Thymus (tissue), 11 donors: ENCODE measurements around the gene TIAM2. TPM values are rescaled to one million over a fixed set of nuclear protein-coding genes. Genes with fewer than 3 reads are reported as not detected.
"Not testable (repeated sequence)": the region's sequence is repeated elsewhere in the genome, so short reads cannot be mapped to it uniquely, and the experiment has no call there.

Experiments
- DNase-seq, 9 donors: peaks; one replicate each; pipeline ENCODE4 v3.0.0-alpha.2; 2013; ENCODE audit warnings: low spot score in 9 of 9, low read depth in 6 of 9, missing footprints in 1 of 9
- H3K27ac ChIP-seq, 2 donors: one replicate each; pipeline ENCODE4 v1.5.1; 2013; ENCODE audit warnings: control low read depth in 1 of 2, low read depth in 1 of 2, low read length in 1 of 2, mild to moderate bottlenecking in 1 of 2, moderate library complexity in 1 of 2
- H3K27me3 ChIP-seq, 2 donors: one replicate each; pipeline ENCODE4 v1.5.1; 2013; ENCODE audit warnings: low read length in 1 of 2; ENCODE audit not compliant: control insufficient read depth in 2 of 2, insufficient read depth in 1 of 2
- H3K36me3 ChIP-seq, 2 donors: one replicate each; pipeline ENCODE4 v1.5.1; 2013; ENCODE audit warnings: low read length in 1 of 2, mild to moderate bottlenecking in 1 of 2, moderate library complexity in 1 of 2; ENCODE audit not compliant: control insufficient read depth in 2 of 2, insufficient read depth in 2 of 2
- H3K4me1 ChIP-seq, 2 donors: one replicate each; pipeline ENCODE4 v1.5.1; 2013; ENCODE audit warnings: low read length in 2 of 2; ENCODE audit not compliant: control insufficient read depth in 2 of 2, insufficient read depth in 2 of 2
- H3K4me3 ChIP-seq, 2 donors: one replicate each; pipeline ENCODE4 v1.5.1; 2013; ENCODE audit warnings: low read length in 2 of 2, control low read depth in 1 of 2, mild to moderate bottlenecking in 1 of 2
- H3K9me3 ChIP-seq, 2 donors: one replicate each; pipeline ENCODE4 v1.5.1; 2013; ENCODE audit warnings: low read length in 1 of 2, mild to moderate bottlenecking in 1 of 2; ENCODE audit not compliant: control insufficient read depth in 2 of 2, insufficient read depth in 1 of 2
- WGBS: extraction: QIAGEN DNeasy Blood & Tissue Kit; methylation state at CpG from one replicate; pipeline ENCODE4 v1.1.7; 2013; 5-methylcytosine and 5-hydroxymethylcytosine counted together
- polyA plus RNA-seq: library from polyadenylated mRNA; stranded (reverse); fragments of 200-250 nt; gene quantifications from one replicate; pipeline ENCODE4 v1.2.3, GENCODE V29; 2013
- total RNA-seq: library from RNA; stranded (reverse); fragments of 120-200 nt; gene quantifications from one replicate; pipeline ENCODE4 v1.2.4, GENCODE V29; 2013
- donor health status: healthy.

TIAM2 gene
- total and polyA plus RNA-seq, 2 donors: 5.4 to 7.8 TPM

GRCh38 chr6:155013457-155013876 is 18.4 kb downstream of the TIAM2 start:
- H3K27me3 ChIP-seq: no peaks in the 10 kb centered on the region

GRCh38 chr6:155014137-155014536 is 19.0 kb downstream of the TIAM2 start:
- no peaks in the 10 kb centered on the region for H3K9me3 ChIP-seq
- H3K4me1 ChIP-seq: no peaks in the 10 kb centered on the region
- H3K27me3 ChIP-seq: no peaks in the 10 kb centered on the region
- no peak overlapping the region for H3K4me3 ChIP-seq
- H3K27ac ChIP-seq: no peak overlapping the region
- no peaks in the 10 kb centered on the region for H3K36me3 ChIP-seq
- no peak for DNase-seq
- whole genome bisulfite sequencing: 93% methylated on average over 1 of the region's 1 CpG

More at GRCh38 chr6:155013457-155013876, 18.4 kb downstream of the TIAM2 start:
- 87% methylated on average over 4 of the region's 4 CpGs for WGBS
- Histone ChIP-seq H3K9me3 (no peaks in the 10 kb centered on the region), H3K4me3 (no peak overlapping the region), H3K27ac (no peak overlapping the region), H3K4me1 (no peaks in the 10 kb centered on the region), H3K36me3 (no peaks in the 10 kb centered on the region)
- no peak for DNase-seq

- no peak overlapping the region for H3K27ac ChIP-seq
- H3K4me3 ChIP-seq: no peak overlapping the region
- H3K27me3 ChIP-seq: no peaks in the 10 kb centered on the region
- 98% methylated on average over 3 of the region's 3 CpGs for WGBS
- no peak for DNase-seq
- no peaks in the 10 kb centered on the region for H3K36me3 ChIP-seq
- H3K4me1 ChIP-seq: no peaks in the 10 kb centered on the region
- no peaks in the 10 kb centered on the region for H3K9me3 ChIP-seq
Measured at GRCh38 chr6:155014670-155015300, 19.7 kb downstream of the TIAM2 start.

DNA sequence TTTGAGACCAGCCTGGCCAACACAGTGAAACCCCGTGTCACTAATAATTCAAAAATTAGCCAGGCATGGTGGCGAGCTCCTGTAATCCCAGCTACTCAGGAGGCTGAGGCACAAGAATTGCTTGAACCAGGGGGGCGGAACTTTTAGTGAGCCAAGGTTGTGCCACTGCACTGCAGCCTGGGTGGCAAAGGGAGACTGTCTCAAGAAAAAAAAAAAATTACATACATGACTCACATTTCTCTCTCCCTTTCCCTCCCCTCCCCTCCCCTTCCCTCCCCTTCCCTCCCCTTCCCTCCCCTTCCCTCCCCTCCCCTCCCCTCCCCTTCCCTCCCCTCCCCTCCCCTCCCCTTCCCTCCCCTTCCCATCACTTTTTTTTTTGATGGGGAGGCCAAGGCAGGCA is 23.3 kb downstream of the TIAM2 start:
- DNase-seq, H3K27ac ChIP-seq, H3K27me3 ChIP-seq, H3K4me1 ChIP-seq, H3K36me3 ChIP-seq, H3K4me3 ChIP-seq, H3K9me3 ChIP-seq: not testable (repeated sequence)
- WGBS: 97% methylated on average over 3 of the region's 3 CpGs

DNA sequence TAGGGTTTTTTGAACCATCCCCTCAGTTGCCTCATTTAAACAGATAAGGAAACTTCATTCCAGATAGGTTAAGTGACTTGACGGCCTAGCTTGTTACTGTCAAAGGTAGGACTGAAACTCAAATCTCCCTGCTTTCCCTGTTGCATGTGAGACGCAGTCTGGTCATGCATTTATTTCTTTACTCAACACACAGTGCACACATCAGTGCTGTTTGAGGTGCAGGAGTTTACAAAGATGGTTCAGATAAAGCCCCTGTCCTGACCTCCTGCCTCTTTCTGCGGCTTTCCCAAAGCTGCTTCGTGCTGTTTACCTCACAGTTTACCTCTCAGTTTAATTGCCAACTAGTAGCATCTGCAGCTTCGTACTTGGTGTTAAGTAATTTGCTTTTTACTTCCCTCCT is 26.6 kb downstream of the TIAM2 start:
- 95% methylated on average over 5 of the region's 5 CpGs for WGBS

GRCh38 chr6:155022721-155023120 is 27.6 kb downstream of the TIAM2 start:
- H3K4me1 ChIP-seq: no peaks in the 10 kb centered on the region
- no peak overlapping the region for H3K4me3 ChIP-seq
- no peaks in the 10 kb centered on the region for H3K9me3 ChIP-seq
- H3K27ac ChIP-seq: no peak overlapping the region
- no peak for DNase-seq
- no peaks in the 10 kb centered on the region for H3K27me3 ChIP-seq
- WGBS: 95% methylated on average over 7 of the region's 7 CpGs
- H3K36me3 ChIP-seq: no peaks in the 10 kb centered on the region

More for the DNA sequence above, 26.6 kb downstream of the TIAM2 start:
- no peaks in the 10 kb centered on the region for H3K9me3 ChIP-seq
- H3K36me3 ChIP-seq: no peaks in the 10 kb centered on the region
- no peak for DNase-seq
- no peak overlapping the region for H3K27ac ChIP-seq
- H3K4me3 ChIP-seq: no peak overlapping the region
- H3K27me3 ChIP-seq: no peaks in the 10 kb centered on the region
- H3K4me1 ChIP-seq: no peaks in the 10 kb centered on the region

DNA sequence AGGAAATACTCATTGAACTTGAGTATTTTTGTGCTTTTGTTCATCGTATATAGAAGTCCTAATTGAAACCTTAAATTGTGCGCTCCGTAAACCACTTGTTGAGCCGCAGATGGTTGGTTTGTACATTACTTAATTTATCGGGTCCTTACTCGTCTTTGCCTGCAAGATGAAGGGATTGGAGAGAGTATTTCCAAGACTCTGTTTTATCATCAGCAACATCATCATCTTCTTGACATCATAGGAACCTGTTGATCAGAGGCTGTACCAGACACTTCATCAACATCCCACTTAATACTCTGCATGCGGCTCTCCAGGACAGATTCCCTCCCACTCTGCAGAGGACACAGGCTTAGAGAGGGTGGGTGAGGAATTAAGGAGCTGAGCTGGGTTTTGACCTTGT is 28.6 kb downstream of the TIAM2 start:
- Histone ChIP-seq H3K4me3 (no peak overlapping the region), H3K27me3 (no peaks in the 10 kb centered on the region), H3K9me3 (no peaks in the 10 kb centered on the region), H3K27ac (no peak overlapping the region), H3K36me3 (no peaks in the 10 kb centered on the region), H3K4me1 (no peaks in the 10 kb centered on the region)
- no peak for DNase-seq
- WGBS: 92% methylated on average over 7 of the region's 7 CpGs

DNA sequence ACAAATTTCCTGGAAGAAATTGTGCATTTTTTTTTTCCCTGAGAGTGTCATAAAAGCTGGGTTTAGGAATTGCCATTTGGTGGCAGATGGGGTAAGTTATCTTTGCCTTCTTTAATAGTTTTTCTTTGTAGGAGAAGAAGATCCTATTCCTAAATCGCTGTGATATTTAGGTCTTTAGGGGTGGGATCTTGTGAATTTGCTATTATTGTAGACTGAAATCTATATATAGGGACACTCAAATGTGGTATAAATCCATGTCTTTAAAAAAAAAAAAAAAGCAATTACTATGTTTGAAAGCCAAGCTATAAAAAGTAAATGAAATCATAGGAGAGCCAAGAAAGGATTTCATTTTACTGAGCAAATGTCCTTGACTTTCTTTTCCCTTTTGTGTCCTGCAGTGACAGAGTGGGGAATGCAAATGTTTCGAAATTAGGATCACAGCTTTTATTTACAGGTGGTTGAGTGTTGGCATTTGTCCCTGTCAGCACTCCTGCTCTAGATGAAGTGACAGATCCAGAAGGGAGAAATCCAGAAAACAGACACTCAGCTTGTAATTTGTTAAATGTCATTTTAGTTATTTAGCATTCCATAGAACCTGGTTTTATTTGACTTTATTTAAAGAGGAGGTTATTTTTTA is 29.4 kb downstream of the TIAM2 start:
- no peaks in the 10 kb centered on the region for H3K9me3 ChIP-seq
- H3K4me3 ChIP-seq: no peak overlapping the region
- H3K27ac ChIP-seq: no peak overlapping the region
- H3K4me1 ChIP-seq: no peaks in the 10 kb centered on the region
- H3K36me3 ChIP-seq: no peaks in the 10 kb centered on the region
- no peaks in the 10 kb centered on the region for H3K27me3 ChIP-seq
- 92% methylated on average over 2 of the region's 2 CpGs for WGBS
- no peak for DNase-seq

DNA sequence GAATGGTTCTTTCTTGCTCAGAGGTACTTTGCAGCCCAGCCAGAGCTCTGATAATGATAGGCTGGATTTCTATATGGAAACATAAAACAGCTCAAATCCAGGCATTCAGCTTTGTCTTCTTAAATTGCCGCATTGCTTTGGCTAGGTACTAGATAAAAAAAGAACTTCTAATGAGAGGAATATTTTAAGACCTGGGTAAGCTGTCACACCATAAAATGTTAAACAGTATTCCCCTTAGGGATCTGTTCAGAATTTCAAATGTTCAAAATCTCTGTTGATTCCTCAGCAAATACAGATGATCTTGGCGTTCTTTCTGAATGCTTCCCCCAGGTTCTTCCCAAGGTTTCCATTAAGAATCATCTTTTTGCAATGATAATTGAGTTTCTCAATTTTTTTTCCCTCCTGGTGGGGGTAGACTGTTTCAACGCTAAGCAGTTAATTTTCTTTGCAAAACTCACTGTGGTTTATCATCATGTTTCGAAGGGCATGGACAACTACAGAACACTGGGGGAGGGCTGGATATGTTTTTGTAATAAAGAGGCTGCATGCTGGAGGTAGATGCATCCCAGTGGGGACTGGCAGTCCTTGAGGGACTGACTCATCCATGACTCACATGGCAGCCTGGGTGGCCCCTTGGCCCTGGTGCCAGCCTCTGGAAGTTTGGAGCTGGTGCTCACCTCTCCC is 31.0 kb downstream of the TIAM2 start:
- Histone ChIP-seq H3K36me3 (no peaks in the 10 kb centered on the region), H3K4me3 (no peak overlapping the region), H3K9me3 (no peaks in the 10 kb centered on the region), H3K4me1 (no peaks in the 10 kb centered on the region), H3K27ac (no peak overlapping the region), H3K27me3 (no peaks in the 10 kb centered on the region)
- no peak for DNase-seq
- WGBS: 96% methylated on average over 4 of the region's 4 CpGs
